Caco-2 (cell line): ENCODE data around the gene GCSH. TPM values are rescaled to one million over a fixed set of nuclear protein-coding genes. Genes with fewer than 3 reads are reported as not detected.

Experiments
- Bru-seq: library from RNA; stranded (reverse); fragments of 400-500 nt; gene quantifications from one replicate; lab custom pipeline; 2021; lab: Mats Ljungman, UMichigan
- BruChase-seq, 2 experiments: library from RNA; stranded (reverse); fragments of 400-500 nt; gene quantifications; one replicate each; lab custom pipeline; 2021; lab: Mats Ljungman, UMichigan
- BruUV-seq: library from RNA; stranded (reverse); fragments of 400-500 nt; replicated peaks from 2 replicates; lab custom pipeline; 2021; lab: Mats Ljungman, UMichigan
- CTCF ChIA-PET: fragments of 300-600 bp; sonication (Branson Sonifier 250); formaldehyde crosslinking; loops from one replicate; lab custom pipeline; 2022; ENCODE audit warnings: antibody characterized with exemption; lab: Charles Lee
- POLR2A ChIA-PET: fragments of 300-600 bp; sonication (Branson Sonifier 250); formaldehyde crosslinking; loops from one replicate; lab custom pipeline; 2022; ENCODE audit warnings: antibody characterized with exemption; lab: Charles Lee
- DNase-seq, 2 experiments: peaks; one replicate each; pipeline versions ENCODE4 v3.0.0 to v3.0.0-alpha.2; 2020 to 2022
- H3K27me3 ChIP-seq: replicated peaks from 2 replicates; pipeline ENCODE4 v1.6.0; 2011; ENCODE audit warnings: low read length; ENCODE audit not compliant: control insufficient read depth, insufficient read depth
- H3K36me3 ChIP-seq: 2 replicates; pipeline ENCODE4 v1.5.1; 2011; ENCODE audit warnings: low read length; ENCODE audit not compliant: control insufficient read depth, insufficient read depth
- H3K4me1 ChIP-seq: fragments of 250-450 bp; sonication (Bioruptor Pico); 2 replicates; pipeline ENCODE4 v1.5.1; 2020; ENCODE audit warnings: mild to moderate bottlenecking
- H3K4me3 ChIP-seq: 2 replicates; pipeline ENCODE4 v1.5.1; 2011; ENCODE audit warnings: low read depth, mild to moderate bottlenecking, control low read depth, low read length
- H3K9me3 ChIP-seq: fragments of 250-450 bp; sonication (Bioruptor Pico); 2 replicates; pipeline ENCODE4 v1.5.1; 2020; ENCODE audit warnings: mild to moderate bottlenecking, moderate library complexity
- H3K27ac Mint-ChIP-seq: one replicate; pipeline ENCODE4 v1.8.0; 2022; ENCODE audit warnings: mixed read lengths; ENCODE audit not compliant: unreplicated experiment
- H3K27me3 Mint-ChIP-seq: one replicate; pipeline ENCODE4 v1.8.0; 2022; ENCODE audit warnings: mixed read lengths; ENCODE audit not compliant: insufficient read depth, unreplicated experiment
- H3K36me3 Mint-ChIP-seq: one replicate; pipeline ENCODE4 v1.8.0; 2022; ENCODE audit warnings: mild to moderate bottlenecking, mixed read lengths; ENCODE audit not compliant: insufficient read depth, unreplicated experiment
- H3K4me1 Mint-ChIP-seq: one replicate; pipeline ENCODE4 v1.8.0; 2022; ENCODE audit warnings: low read depth, mixed read lengths; ENCODE audit not compliant: unreplicated experiment
- H3K4me3 Mint-ChIP-seq: one replicate; pipeline ENCODE4 v1.8.0; 2022; ENCODE audit warnings: mild to moderate bottlenecking, moderate library complexity, mixed read lengths; ENCODE audit not compliant: unreplicated experiment
- H3K9me3 Mint-ChIP-seq: one replicate; pipeline ENCODE4 v1.8.0; 2022; ENCODE audit warnings: mixed read lengths; ENCODE audit not compliant: unreplicated experiment
- CTCF ChIP-seq, 2 experiments: fragments of 200-600 bp in 1 of 2; IDR thresholded peaks; 1 replicate in 1 of 2; 2 replicates in 1 of 2; pipeline versions ENCODE4 v1.5.1 to v1.8.0; 2011 to 2022; ENCODE audit warnings: antibody characterized with exemption in 1 of 2, control low read depth in 1 of 2, inconsistent platforms in 1 of 2, low read depth in 1 of 2, low read length in 1 of 2, mild to moderate bottlenecking in 1 of 2, moderate library complexity in 1 of 2; ENCODE audit not compliant: insufficient read depth in 1 of 2, severe bottlenecking in 1 of 2, unreplicated experiment in 1 of 2
- intact Hi-C: fragments of 100-400 bp; cut with micrococcal nuclease; formaldehyde crosslinking; loops from one replicate; pipeline ENCODE4 v1.10.0; 2022; ENCODE audit not compliant: unreplicated experiment
- long read RNA-seq: library from polyadenylated mRNA; stranded (forward); transcript quantifications from one replicate; pipeline ENCODE4 v2.0.0, GENCODE V29; 2022
- total RNA-seq: library from RNA; stranded (reverse); gene quantifications from 2 replicates; pipeline ENCODE4 v1.2.3, GENCODE V29; 2022

Gene GCSH
- total RNA-seq (105 and 115 TPM in 2 replicates), Bru-seq, nascent RNA (percentile 81 among the genes with signal in this experiment), BruChase-seq, experiment 1, labeled RNA remaining after a 2-hour chase (percentile 78 among the genes with signal in this experiment), BruChase-seq, experiment 2, labeled RNA remaining after a 6-hour chase (percentile 89 among the genes with signal in this experiment)
- long read RNA-seq, transcript GCSH-201 (5 exons, 1,597 nt): major isoform, 286 of 311 reads
- long read RNA-seq, transcript GCSH-208 (4 exons, 2,537 nt): minor isoform, 7 of 311 reads
- long read RNA-seq, partial matches to known transcripts: 1 of 311 reads
- long read RNA-seq, other reads (novel, unspliced or antisense): 12 of 311 reads

- no peak for TF ChIP-seq CTCF (IDR thresholded peaks at IDR 0.05; ENCODE audit: insufficient read depth in 1 of 2, low read depth in 1 of 2, low read length in 1 of 2, severe bottlenecking in 1 of 2, unreplicated experiment in 1 of 2)
- Mint-ChIP-seq H3K4me3 (peak within 1 kb of the TSS; percentile 73), H3K9me3 (no peaks in the 10 kb centered on the region), H3K36me3 (peaks cover 7% of the 10 kb centered on the region), H3K27ac (peak within 1 kb of the TSS; percentile 74), H3K4me1 (peaks cover 7% of the 10 kb centered on the region), H3K27me3 (no peaks in the 10 kb centered on the region)
- ChIA-PET POLR2A (interaction anchor here (1.8 kb wide), 1 partner anchor 19 kb away, joined by 6 read pairs; the partner anchor contains the start of gene C16orf46), CTCF (no interaction called here)
- DNase-seq: peak; percentile 100
- 0 out of 2 replicates have a peak, but pooled peaks cover 3% of the 10 kb centered on the region for H3K4me1 ChIP-seq
- H3K9me3 ChIP-seq: no peaks in the 10 kb centered on the region
- intact Hi-C loops: loop anchor here (1.0 to 10.0 kb wide), 6 partner anchors 20 to 219 kb away; partner anchors contain the start of genes ATMIN, CENPN and GAN
- H3K4me3 ChIP-seq: peak within 1 kb of the TSS; percentile 97
- no TSS peak for BruUV-seq
- H3K36me3 ChIP-seq: no peaks in the 10 kb centered on the region
- H3K27me3 ChIP-seq: no peaks in the 10 kb centered on the region
These were observed at the start of gene GCSH for GRCh38 chr16:81095953-81096714. Gene GCSH, minus strand, starts transcription at chr16:81096395. Its CDS starts 117 bp downstream, at chr16:81096278.

GRCh38 chr16:81143921-81144471, 47.8 kb upstream of the GCSH start:
- no peaks in the 10 kb centered on the region for H3K36me3 ChIP-seq
- H3K4me1 Mint-ChIP-seq: peaks cover 8% of the 10 kb centered on the region
- TF ChIP-seq CTCF (IDR thresholded peaks at IDR 0.05; ENCODE audit: insufficient read depth in 1 of 2, low read depth in 1 of 2, low read length in 1 of 2, severe bottlenecking in 1 of 2, unreplicated experiment in 1 of 2): no peak
- H3K4me3 ChIP-seq: no peak overlapping the region
- no peaks in the 10 kb centered on the region for H3K27me3 Mint-ChIP-seq
- intact Hi-C loops: loop anchor here (5.0 kb wide), 2 partner anchors 47 to 67 kb away; partner anchors contain the start of genes C16orf46 and GCSH
- POLR2A ChIA-PET: no interaction called here
- CTCF ChIA-PET: interaction anchor here (0.7 to 1.1 kb wide), 4 partner anchors 17 to 55 kb away, joined by 4 read pairs; no protein-coding TSS in a partner anchor
- peak overlapping the region; percentile 40 for H3K4me3 Mint-ChIP-seq
- H3K4me1 ChIP-seq: peaks cover 33% of the 10 kb centered on the region
- no peaks in the 10 kb centered on the region for H3K27me3 ChIP-seq
- peak; percentile 63 to 86 for DNase-seq
- no peaks in the 10 kb centered on the region for H3K9me3 Mint-ChIP-seq
- BruUV-seq: no TSS peak
- peak overlapping the region; percentile 1 for H3K27ac Mint-ChIP-seq
- H3K9me3 ChIP-seq: no peaks in the 10 kb centered on the region
- peaks cover 9% of the 10 kb centered on the region for H3K36me3 Mint-ChIP-seq

- BruUV-seq: no TSS peak
- H3K27me3 ChIP-seq: no peaks in the 10 kb centered on the region
- H3K36me3 Mint-ChIP-seq: peaks cover 9% of the 10 kb centered on the region
- ChIA-PET POLR2A (no interaction called here), CTCF (interaction anchor here (1.3 kb wide), 1 partner anchor 107 kb away, joined by 5 read pairs; the partner anchor contains the start of gene ATMIN)
- H3K4me1 Mint-ChIP-seq: peaks cover 11% of the 10 kb centered on the region
- H3K9me3 ChIP-seq: no peaks in the 10 kb centered on the region
- intact Hi-C loops: loop anchor here (5.0 kb wide), 2 partner anchors 46 to 66 kb away; partner anchors contain the start of genes C16orf46 and GCSH
- no peak for DNase-seq
- H3K4me3 Mint-ChIP-seq: no peak overlapping the region
- no peaks in the 10 kb centered on the region for H3K36me3 ChIP-seq
- peak overlapping the region; percentile 1 for H3K27ac Mint-ChIP-seq
- H3K4me1 ChIP-seq: peaks cover 33% of the 10 kb centered on the region
- H3K9me3 Mint-ChIP-seq: no peaks in the 10 kb centered on the region
- H3K27me3 Mint-ChIP-seq: no peaks in the 10 kb centered on the region
- TF ChIP-seq CTCF (IDR thresholded peaks at IDR 0.05; ENCODE audit: insufficient read depth in 1 of 2, low read depth in 1 of 2, low read length in 1 of 2, severe bottlenecking in 1 of 2, unreplicated experiment in 1 of 2): peak in 1 of 2 experiments; percentile 9
- no peak overlapping the region for H3K4me3 ChIP-seq
These were observed 46.7 kb upstream of the GCSH start for GRCh38 chr16:81142864-81143263.
